IMR-90 (cell line): ENCODE measurements around the gene MAK. TPM values are rescaled to one million over a fixed set of nuclear protein-coding genes. Genes with fewer than 3 reads are reported as not detected.

ENCODE experiments used
- ATAC-seq: fragments of 200-7000 bp; cut with Tn5 transposase; 2 replicates; pipeline ENCODE4 v1.9.1; 2020; ENCODE audit warnings: low read depth, mild to moderate bottlenecking, moderate library complexity
- BruUV-seq: library from RNA; stranded (reverse); fragments of 400-500 nt; replicated peaks from 2 replicates; lab custom pipeline; 2021; lab: Mats Ljungman, UMichigan
- CTCF ChIA-PET: fragments of 300-600 bp; formaldehyde crosslinking; extraction: SDS; loops from one replicate; lab custom pipeline; 2021; ENCODE audit warnings: antibody characterized with exemption; lab: Yijun Ruan, JAX
- POLR2A ChIA-PET: fragments of 300-600 bp; sonication (Branson Sonifier 250); formaldehyde crosslinking; loops from one replicate; lab custom pipeline; 2022; ENCODE audit warnings: antibody characterized with exemption; ENCODE audit not compliant: unreplicated experiment; lab: Charles Lee
- DNase-seq: peaks from one replicate; pipeline ENCODE4 v3.0.0; 2013
- H2AFZ ChIP-seq: replicated peaks from 2 replicates; pipeline ENCODE3; 2013; ENCODE audit warnings: low read length, mild to moderate bottlenecking; ENCODE audit not compliant: poor library complexity
- H2AK5ac ChIP-seq: 2 replicates; pipeline ENCODE4 v1.6.1; 2013; ENCODE audit warnings: low read depth, low read length, inconsistent platforms
- H2AK9ac ChIP-seq: replicated peaks from 2 replicates; pipeline ENCODE3; 2013; ENCODE audit warnings: mild to moderate bottlenecking, low read depth, low read length, moderate library complexity; ENCODE audit not compliant: poor library complexity
- H2BK120ac ChIP-seq: 2 replicates; pipeline ENCODE4 v1.6.1; 2013; ENCODE audit warnings: low read depth, low read length, inconsistent platforms
- H2BK15ac ChIP-seq: 3 replicates; pipeline ENCODE4 v1.6.1; 2013; ENCODE audit warnings: low read depth, low read length, inconsistent platforms
- H2BK20ac ChIP-seq: 2 replicates; pipeline ENCODE4 v1.6.1; 2013; ENCODE audit warnings: low read depth, mild to moderate bottlenecking, inconsistent platforms, low read length, moderate library complexity
- H2BK5ac ChIP-seq: 2 replicates; pipeline ENCODE4 v1.6.1; 2013; ENCODE audit warnings: mild to moderate bottlenecking, low read depth, low read length, inconsistent platforms; ENCODE audit not compliant: poor library complexity, severe bottlenecking
- H3K14ac ChIP-seq: replicated peaks from 2 replicates; pipeline ENCODE4 v1.6.1; 2013; ENCODE audit warnings: low read depth, low read length, inconsistent platforms
- H3K18ac ChIP-seq: 2 replicates; pipeline ENCODE4 v1.6.1; 2013; ENCODE audit warnings: low read depth, low read length, control low read depth
- H3K23ac ChIP-seq: 2 replicates; pipeline ENCODE4 v1.6.1; 2013; ENCODE audit warnings: low read depth, low read length, inconsistent platforms
- H3K27ac ChIP-seq: 2 replicates; pipeline ENCODE4 v1.5.1; 2013; ENCODE audit warnings: mild to moderate bottlenecking, control low read depth, low read length; ENCODE audit not compliant: insufficient read depth
- H3K27me3 ChIP-seq: 2 replicates; pipeline ENCODE4 v1.6.1; 2013; ENCODE audit warnings: low read length; ENCODE audit not compliant: control insufficient read depth, insufficient read depth
- H3K36me3 ChIP-seq: 2 replicates; pipeline ENCODE4 v1.6.1; 2013; ENCODE audit warnings: low read length, mixed read lengths; ENCODE audit not compliant: control insufficient read depth, insufficient read depth
- H3K4ac ChIP-seq: 2 replicates; pipeline ENCODE4 v1.6.1; 2013; ENCODE audit warnings: low read depth, low read length, inconsistent platforms
- H3K4me1 ChIP-seq: 2 replicates; pipeline ENCODE4 v1.6.1; 2013; ENCODE audit warnings: low read length, mixed read lengths; ENCODE audit not compliant: control insufficient read depth, insufficient read depth
- H3K4me2 ChIP-seq: 2 replicates; pipeline ENCODE4 v1.6.1; 2013; ENCODE audit warnings: low read depth, mild to moderate bottlenecking, control low read depth, low read length, moderate library complexity
- H3K4me3 ChIP-seq: 2 replicates; pipeline ENCODE4 v1.5.1; 2013; ENCODE audit warnings: low read depth, mild to moderate bottlenecking, control low read depth, low read length, moderate library complexity; ENCODE audit not compliant: insufficient read depth
- H3K56ac ChIP-seq: 2 replicates; pipeline ENCODE4 v1.6.1; 2013; ENCODE audit warnings: low read length, inconsistent platforms; ENCODE audit not compliant: insufficient read depth; ENCODE audit errors: extremely low read depth
- H3K79me1 ChIP-seq, 2 experiments: 2 replicates each; pipeline ENCODE4 v1.6.1; 2013; ENCODE audit warnings: low read length in 2 of 2, inconsistent platforms in 1 of 2, low read depth in 1 of 2
- H3K9ac ChIP-seq: 2 replicates; pipeline ENCODE4 v1.6.1; 2013; ENCODE audit warnings: low read depth, low read length, control low read depth
- H3K9me1 ChIP-seq: 2 replicates; pipeline ENCODE4 v1.6.1; 2013; ENCODE audit warnings: low read length, inconsistent platforms; ENCODE audit not compliant: insufficient read depth
- H3K9me3 ChIP-seq: 2 replicates; pipeline ENCODE4 v1.6.1; 2013; ENCODE audit warnings: low read length; ENCODE audit not compliant: control insufficient read depth, insufficient read depth
- H4K20me1 ChIP-seq: 2 replicates; pipeline ENCODE4 v1.6.1; 2013; ENCODE audit warnings: low read length, inconsistent platforms; ENCODE audit not compliant: insufficient read depth
- H4K5ac ChIP-seq: 2 replicates; pipeline ENCODE4 v1.6.1; 2013; ENCODE audit warnings: mild to moderate bottlenecking, low read depth, low read length, control low read depth
- H4K8ac ChIP-seq, 2 experiments: 2 replicates each; pipeline ENCODE4 v1.6.1; 2013; ENCODE audit warnings: low read depth in 2 of 2, low read length in 2 of 2, control low read depth in 1 of 2, inconsistent platforms in 1 of 2
- H4K91ac ChIP-seq: 2 replicates; pipeline ENCODE4 v1.6.1; 2013; ENCODE audit warnings: low read depth, low read length, inconsistent platforms; ENCODE audit not compliant: insufficient read depth
- CHD1 ChIP-seq: IDR thresholded peaks from 2 replicates; pipeline ENCODE4 v1.6.1; 2012; ENCODE audit warnings: low read depth, low read length, improper control_type of control experiment
- FOS ChIP-seq: fragments of 150-350 bp; IDR thresholded peaks from 2 replicates; pipeline ENCODE4 v1.6.1; 2016; ENCODE audit warnings: low read depth, low read length
- MAZ ChIP-seq: IDR thresholded peaks from 2 replicates; pipeline ENCODE4 v1.6.1; 2012; ENCODE audit warnings: low read depth, mild to moderate bottlenecking, low read length, improper control_type of control experiment, moderate library complexity, borderline replicate concordance
- MXI1 ChIP-seq: IDR thresholded peaks from 2 replicates; pipeline ENCODE4 v1.6.1; 2012; ENCODE audit warnings: low read depth, mild to moderate bottlenecking, low read length, moderate library complexity, borderline replicate concordance
- NFE2L2 ChIP-seq: fragments of 150-350 bp; IDR thresholded peaks from 2 replicates; pipeline ENCODE4 v1.6.1; 2016; ENCODE audit warnings: low read depth, mild to moderate bottlenecking, low read length
- RAD21 ChIP-seq: IDR thresholded peaks from 2 replicates; pipeline ENCODE4 v1.6.1; 2012; ENCODE audit warnings: low read length, improper control_type of control experiment
- RCOR1 ChIP-seq: IDR thresholded peaks from 2 replicates; pipeline ENCODE4 v1.6.1; 2012; ENCODE audit warnings: mild to moderate bottlenecking, low read length, improper control_type of control experiment; ENCODE audit not compliant: insufficient replicate concordance
- WGBS, 2 experiments: methylation state at CpG; one replicate each; pipeline versions ENCODE4 v1.1.5 to v1.1.7; 2013; ENCODE audit warnings: missing lambda C conversion rate in 2 of 2; ENCODE audit not compliant: insufficient read length in 1 of 2; ENCODE audit errors: extremely low coverage in 2 of 2; 5-methylcytosine and 5-hydroxymethylcytosine counted together
- dilution Hi-C: fragments of 300-500 bp; cut with HindIII; formaldehyde crosslinking; loops from one replicate; pipeline ENCODE4 v1.14.3; 2018; ENCODE audit warnings: low sequenced_read_pairs; ENCODE audit not compliant: unreplicated experiment
- in situ Hi-C: fragments of 300-500 bp; cut with MboI; formaldehyde crosslinking; loops from 3 replicates; pipeline ENCODE4 v1.14.3; 2019; ENCODE audit warnings: low sequenced_read_pairs, inconsistent platforms, mixed read lengths
- intact Hi-C: fragments of 100-400 bp; cut with micrococcal nuclease; formaldehyde crosslinking; loops from 2 replicates; pipeline ENCODE4 v1.10.0; 2022
- polyA plus RNA-seq, 3 experiments: library from polyadenylated mRNA; depleted of rRNA; stranded (reverse); fragments of >200 nt; gene quantifications; 2 replicates each; pipeline ENCODE4 v1.2.3, GENCODE V29; 2012; ENCODE audit warnings: low replicate concordance in 1 of 3
- total RNA-seq: library from RNA; depleted of rRNA; stranded (reverse); fragments of >200 nt; gene quantifications from 2 replicates; pipeline ENCODE4 v1.2.3, GENCODE V29; 2012

Gene MAK
- total and polyA plus RNA-seq, 2 of the 4 experiments (the other 2 are of a cell fraction), result not detected

- WGBS, 2 experiments, result no CpG with 5 or more reads among the region's 3 CpGs
- Histone ChIP-seq H3K79me1 (no peaks in the 10 kb centered on the region), H3K27me3 (no peaks in the 10 kb centered on the region), H4K91ac (no peak overlapping the region), H2AK5ac (no peak overlapping the region), H2BK20ac (no peak overlapping the region), H3K4me3 (no peak overlapping the region), H3K36me3 (no peaks in the 10 kb centered on the region), H2AK9ac (no peak overlapping the region), H3K23ac (no peak overlapping the region), H2AFZ (no peak overlapping the region), H3K14ac (no peak overlapping the region), H3K9me3 (no peaks in the 10 kb centered on the region), H3K4me1 (no peaks in the 10 kb centered on the region; the same call in 1 of the 2 replicates), H3K27ac (no peak overlapping the region), H2BK120ac (no peak overlapping the region), H3K4ac (no peak overlapping the region), H3K9ac (no peak overlapping the region), H2BK15ac (no peak overlapping the region), H4K5ac (no peak overlapping the region), H3K56ac (no peak overlapping the region), H4K20me1 (no peaks in the 10 kb centered on the region), H3K18ac (no peak overlapping the region), H3K9me1 (peaks cover 2% of the 10 kb centered on the region; the same call in 1 of the 2 replicates), H2BK5ac (no peak overlapping the region), H3K4me2 (no peak overlapping the region), H4K8ac (no peak overlapping the region)
- in situ Hi-C loops, result no loop called here
- CTCF ChIA-PET, result interaction anchor here (1.0 kb wide), 1 partner anchor 315 kb away, joined by 4 read pairs; no protein-coding TSS in a partner anchor
- no peak for TF ChIP-seq FOS
- TF ChIP-seq MXI1, result no peak
- no peak for TF ChIP-seq RCOR1
- TF ChIP-seq MAZ, result no peak
- TF ChIP-seq RAD21, result no peak
- no peak for TF ChIP-seq NFE2L2
- TF ChIP-seq CHD1, result no peak
- peak; percentile 27; the same call in 1 of the 2 replicates for ATAC-seq
- no TSS peak for BruUV-seq
- dilution Hi-C loops, result no loop called here
- no peak for DNase-seq
- intact Hi-C loops, result no loop called here
- POLR2A ChIA-PET, result no interaction called here
These were observed 44.1 kb downstream of the MAK start for GRCh38 chr6:10794239-10794638.
